SK-N-SH (cell line): ENCODE results near the gene PRKACA. TPM values are rescaled to one million over a fixed set of nuclear protein-coding genes. Genes with fewer than 3 reads are reported as not detected.

ENCODE experiments used
- CTCF ChIA-PET: fragments of 300-600, 350-600 bp; formaldehyde crosslinking; extraction: SDS; loops from one replicate; lab custom pipeline; 2021; lab: Yijun Ruan, JAX
- POLR2A ChIA-PET: fragments of 350-600 bp; sonication (Branson Sonifier 250); formaldehyde crosslinking; extraction: SDS; loops from one replicate; lab custom pipeline; 2020; ENCODE audit warnings: antibody characterized with exemption, inconsistent platforms; lab: Yijun Ruan, JAX
- DNase-seq: peaks from one replicate; pipeline ENCODE4 v3.0.0; 2012
- H2AFZ ChIP-seq: fragments of 200-600 bp; sonication (generic); 2 replicates; pipeline ENCODE4 v1.8.1; 2016; ENCODE audit warnings: antibody characterized with exemption, mild to moderate bottlenecking, low read depth
- H3F3A ChIP-seq: fragments of 200-600 bp; sonication (generic); replicated peaks from 2 replicates; pipeline ENCODE3; 2016; ENCODE audit warnings: antibody characterized with exemption, mild to moderate bottlenecking; ENCODE audit not compliant: insufficient read depth
- H3K27ac ChIP-seq, 2 experiments: fragments of 200-500 bp in 1 of 2; fragments of 200-600 bp in 1 of 2; sonication (Bioruptor generic) in 1 of 2; sonication (generic), shearing (Covaris generic) in 1 of 2; 2 replicates each; pipeline versions ENCODE4 v1.5.1 to v1.6.1; 2014 to 2016; ENCODE audit warnings: low read depth in 2 of 2, inconsistent platforms in 1 of 2, low read length in 1 of 2, mild to moderate bottlenecking in 1 of 2, mixed read lengths in 1 of 2
- H3K27me3 ChIP-seq: fragments of 200-600 bp; sonication (generic), shearing (Covaris generic); 2 replicates; pipeline ENCODE4 v1.6.1; 2016; ENCODE audit warnings: mixed run types; ENCODE audit not compliant: insufficient read depth
- H3K36me3 ChIP-seq, 2 experiments: fragments of 200-500 bp in 1 of 2; fragments of 200-600 bp in 1 of 2; sonication (Bioruptor generic) in 1 of 2; sonication (generic) in 1 of 2; replicated peaks in 1 of 2; 2 replicates each; pipeline versions ENCODE3 to v1.5.1; 2014 to 2016; ENCODE audit warnings: low read length in 1 of 2, mild to moderate bottlenecking in 1 of 2; ENCODE audit not compliant: insufficient read depth in 2 of 2, control insufficient read depth in 1 of 2
- H3K4me1 ChIP-seq, 2 experiments: fragments of 200-500 bp in 1 of 2; fragments of 200-600 bp in 1 of 2; sonication (Bioruptor generic) in 1 of 2; sonication (generic), shearing (Covaris generic) in 1 of 2; 2 replicates each; pipeline versions ENCODE4 v1.5.1 to v1.6.1; 2014 to 2016; ENCODE audit warnings: low read depth in 1 of 2, low read length in 1 of 2, mixed run types in 1 of 2; ENCODE audit not compliant: insufficient read depth in 2 of 2, control insufficient read depth in 1 of 2
- H3K4me2 ChIP-seq: fragments of 200-600 bp; sonication (generic), shearing (Covaris generic); 2 replicates; pipeline ENCODE4 v1.6.1; 2017; ENCODE audit warnings: mixed run types
- H3K4me3 ChIP-seq, 2 experiments: fragments of 200-500 bp in 1 of 2; fragments of 200-600 bp in 1 of 2; sonication (Bioruptor generic) in 1 of 2; sonication (generic), shearing (Covaris generic) in 1 of 2; 2 replicates each; pipeline versions ENCODE4 v1.5.1 to v1.8.1; 2014 to 2016; ENCODE audit warnings: low read depth in 2 of 2, inconsistent platforms in 1 of 2, low read length in 1 of 2, mild to moderate bottlenecking in 1 of 2, mixed read lengths in 1 of 2, moderate library complexity in 1 of 2
- H3K79me2 ChIP-seq: fragments of 200-600 bp; sonication (generic); 2 replicates; pipeline ENCODE4 v1.8.1; 2017; ENCODE audit warnings: mild to moderate bottlenecking; ENCODE audit not compliant: insufficient read depth
- H3K9ac ChIP-seq: fragments of 200-600 bp; sonication (generic); 2 replicates; pipeline ENCODE4 v1.6.1; 2017; ENCODE audit warnings: mixed run types
- H3K9me2 ChIP-seq: fragments of 200-600 bp; sonication (generic); 2 replicates; pipeline ENCODE4 v1.6.1; 2017; ENCODE audit warnings: mixed run types
- H3K9me3 ChIP-seq: fragments of 200-600 bp; sonication (generic); 2 replicates; pipeline ENCODE4 v1.6.1; 2017; ENCODE audit warnings: mixed run types, mild to moderate bottlenecking, moderate library complexity
- H4K20me1 ChIP-seq: fragments of 200-600 bp; sonication (generic); 2 replicates; pipeline ENCODE4 v1.6.1; 2017; ENCODE audit warnings: mild to moderate bottlenecking, mixed run types; ENCODE audit not compliant: insufficient read depth
- CHD2 ChIP-seq: fragments of 150-350 bp; IDR thresholded peaks from 2 replicates; pipeline ENCODE4 v1.6.1; 2018; ENCODE audit warnings: low read length; ENCODE audit not compliant: partially characterized antibody
- ELF1 ChIP-seq: IDR thresholded peaks from 2 replicates; pipeline ENCODE4 v1.4.0; 2012
- FOXM1 ChIP-seq: IDR thresholded peaks from 2 replicates; pipeline ENCODE4 v1.4.0; 2012; ENCODE audit warnings: low read depth, mild to moderate bottlenecking
- MXI1 ChIP-seq: IDR thresholded peaks from 2 replicates; pipeline ENCODE4 v1.6.1; 2012; ENCODE audit warnings: mild to moderate bottlenecking, low read depth, low read length, improper control_type of control experiment
- TCF12 ChIP-seq: IDR thresholded peaks from 2 replicates; pipeline ENCODE4 v1.4.0; 2012
- WGBS: methylation state at CpG from one replicate; pipeline ENCODE4 v1.1.6; 2017; ENCODE audit warnings: low lambda C conversion rate; 5-methylcytosine and 5-hydroxymethylcytosine counted together
- polyA plus RNA-seq, 3 experiments: library from polyadenylated mRNA; depleted of rRNA; stranded (reverse); fragments of >200 nt; gene quantifications; 2 replicates each; pipeline ENCODE4 v1.2.3, GENCODE V29; 2012
- TF ChIP-seq, protein P1 (sequence below): IDR thresholded peaks from 2 replicates; pipeline ENCODE4 v1.4.0; 2012; ENCODE audit warnings: low read depth
- TF ChIP-seq, protein P2 (sequence below): fragments of 200-600 bp; sonication (generic); IDR thresholded peaks from 2 replicates; pipeline ENCODE4 v1.6.1; 2017; ENCODE audit warnings: antibody characterized with exemption, mild to moderate bottlenecking, moderate library complexity
- TF ChIP-seq, protein P3 (sequence below): IDR thresholded peaks from 2 replicates; pipeline ENCODE4; 2012

The PRKACA gene
- polyA plus RNA-seq, 1 of the 3 experiments (the other 2 are of a cell fraction), result 48.4 TPM

DNA sequence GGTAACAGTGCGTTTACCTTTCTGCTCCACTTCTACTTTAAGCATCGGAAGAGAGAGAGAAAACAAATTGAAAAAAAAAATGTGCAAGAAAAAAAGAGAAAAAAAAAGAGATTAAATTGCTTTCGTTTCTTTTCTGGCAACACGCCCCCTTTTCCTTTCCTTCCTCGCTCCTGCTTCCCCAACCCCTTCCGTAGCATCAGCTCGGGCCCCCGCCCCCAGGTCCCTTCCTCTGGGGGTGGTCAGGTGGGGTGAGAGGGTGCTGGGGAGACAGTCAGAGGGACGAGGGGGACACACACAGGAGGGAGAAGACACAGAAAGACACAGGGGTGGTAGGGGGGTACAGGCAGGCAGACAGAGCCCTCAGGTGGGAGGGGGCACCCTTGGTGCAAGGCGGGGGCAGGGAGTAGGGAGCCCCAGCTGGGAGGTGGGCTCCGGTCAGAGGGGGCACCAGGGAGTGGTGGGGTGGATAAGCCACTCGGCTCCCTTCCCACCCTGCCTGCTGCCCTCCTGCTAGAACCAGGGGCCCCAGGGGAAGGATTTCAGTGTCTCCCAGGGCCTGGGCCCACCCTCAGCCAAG is 49.5 kb upstream of the PRKACA start:
- WGBS, result 82% methylated on average over 9 of the region's 12 CpGs
- H3K9ac ChIP-seq, result no peak overlapping the region
- no peaks in the 10 kb centered on the region for H4K20me1 ChIP-seq
- no peaks in the 10 kb centered on the region for H3K27me3 ChIP-seq
- no peaks in the 10 kb centered on the region for H3K9me2 ChIP-seq
- H3K4me3 ChIP-seq, result no peak overlapping the region
- H3K4me1 ChIP-seq, result peaks cover 0 to 18% of the 10 kb centered on the region in 2 experiments; a peak in 2 of 4 replicates
- H3K4me2 ChIP-seq, result no peak overlapping the region
- H3K9me3 ChIP-seq, result no peaks in the 10 kb centered on the region
- H2AFZ ChIP-seq, result no peak overlapping the region
- TF ChIP-seq, protein P1, sequence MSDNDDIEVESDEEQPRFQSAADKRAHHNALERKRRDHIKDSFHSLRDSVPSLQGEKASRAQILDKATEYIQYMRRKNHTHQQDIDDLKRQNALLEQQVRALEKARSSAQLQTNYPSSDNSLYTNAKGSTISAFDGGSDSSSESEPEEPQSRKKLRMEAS, result no peak
- TF ChIP-seq CHD2, result no peak
- no peak for TF ChIP-seq TCF12
- TF ChIP-seq, protein P2, sequence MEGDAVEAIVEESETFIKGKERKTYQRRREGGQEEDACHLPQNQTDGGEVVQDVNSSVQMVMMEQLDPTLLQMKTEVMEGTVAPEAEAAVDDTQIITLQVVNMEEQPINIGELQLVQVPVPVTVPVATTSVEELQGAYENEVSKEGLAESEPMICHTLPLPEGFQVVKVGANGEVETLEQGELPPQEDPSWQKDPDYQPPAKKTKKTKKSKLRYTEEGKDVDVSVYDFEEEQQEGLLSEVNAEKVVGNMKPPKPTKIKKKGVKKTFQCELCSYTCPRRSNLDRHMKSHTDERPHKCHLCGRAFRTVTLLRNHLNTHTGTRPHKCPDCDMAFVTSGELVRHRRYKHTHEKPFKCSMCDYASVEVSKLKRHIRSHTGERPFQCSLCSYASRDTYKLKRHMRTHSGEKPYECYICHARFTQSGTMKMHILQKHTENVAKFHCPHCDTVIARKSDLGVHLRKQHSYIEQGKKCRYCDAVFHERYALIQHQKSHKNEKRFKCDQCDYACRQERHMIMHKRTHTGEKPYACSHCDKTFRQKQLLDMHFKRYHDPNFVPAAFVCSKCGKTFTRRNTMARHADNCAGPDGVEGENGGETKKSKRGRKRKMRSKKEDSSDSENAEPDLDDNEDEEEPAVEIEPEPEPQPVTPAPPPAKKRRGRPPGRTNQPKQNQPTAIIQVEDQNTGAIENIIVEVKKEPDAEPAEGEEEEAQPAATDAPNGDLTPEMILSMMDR, result no peak
- no peak for TF ChIP-seq ELF1
- TF ChIP-seq, protein P3, sequence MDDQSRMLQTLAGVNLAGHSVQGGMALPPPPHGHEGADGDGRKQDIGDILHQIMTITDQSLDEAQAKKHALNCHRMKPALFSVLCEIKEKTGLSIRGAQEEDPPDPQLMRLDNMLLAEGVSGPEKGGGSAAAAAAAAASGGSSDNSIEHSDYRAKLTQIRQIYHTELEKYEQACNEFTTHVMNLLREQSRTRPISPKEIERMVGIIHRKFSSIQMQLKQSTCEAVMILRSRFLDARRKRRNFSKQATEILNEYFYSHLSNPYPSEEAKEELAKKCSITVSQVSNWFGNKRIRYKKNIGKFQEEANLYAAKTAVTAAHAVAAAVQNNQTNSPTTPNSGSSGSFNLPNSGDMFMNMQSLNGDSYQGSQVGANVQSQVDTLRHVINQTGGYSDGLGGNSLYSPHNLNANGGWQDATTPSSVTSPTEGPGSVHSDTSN, result no peak
- no peak for TF ChIP-seq MXI1
- no peak for TF ChIP-seq FOXM1
- H3K79me2 ChIP-seq, result no peaks in the 10 kb centered on the region
- ChIA-PET CTCF (interaction anchor here (0.7 to 1.0 kb wide), 2 partner anchors 20 to 182 kb away, joined by 3 to 4 read pairs; no protein-coding TSS in a partner anchor), POLR2A (no interaction called here)
- H3K27ac ChIP-seq, result no peak overlapping the region
- DNase-seq, result no peak
- H3F3A ChIP-seq, result no peaks in the 10 kb centered on the region
- H3K36me3 ChIP-seq, result peaks cover 0 to 12% of the 10 kb centered on the region in 2 experiments

DNA sequence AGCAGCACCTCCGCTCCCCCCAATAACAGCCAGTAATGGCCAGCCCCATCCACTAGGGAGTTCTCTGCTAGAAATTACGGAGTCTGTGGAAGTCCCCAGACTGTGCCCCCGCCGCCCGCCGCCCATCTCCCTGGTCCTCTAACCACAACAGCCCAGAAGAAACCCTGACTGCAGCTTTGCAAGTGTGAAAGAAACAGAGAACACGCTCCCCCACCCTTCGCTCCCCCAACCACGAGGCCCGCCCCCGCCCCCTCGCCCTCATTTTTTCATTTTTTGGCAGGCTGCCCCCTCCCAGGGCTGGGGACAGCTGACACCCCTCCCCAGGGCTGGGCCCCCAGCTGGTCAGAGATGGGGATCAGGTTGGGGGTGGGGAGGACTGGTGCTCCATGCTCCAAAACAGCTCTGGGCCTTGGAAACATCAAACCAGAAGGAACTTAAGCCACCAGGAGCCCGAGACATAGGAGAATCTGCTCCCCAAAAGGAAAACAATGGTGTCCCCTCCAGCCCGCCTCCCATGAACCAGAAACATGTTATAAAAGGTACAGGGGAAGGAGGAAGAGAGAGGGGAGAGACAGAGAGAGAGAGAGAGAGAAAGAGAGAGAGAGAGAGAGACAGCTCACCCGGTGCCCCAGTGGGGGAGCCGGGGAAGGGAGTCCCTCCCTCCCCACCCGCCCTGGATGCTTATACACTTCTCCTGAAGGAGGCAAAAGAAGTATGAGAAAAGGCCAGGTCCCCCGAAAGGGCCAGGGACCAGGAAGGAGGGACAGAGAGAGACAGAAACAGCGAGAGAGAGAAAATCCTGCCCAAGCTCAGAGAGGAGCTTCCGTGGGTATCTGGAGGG is 48.6 kb upstream of the PRKACA start:
- CTCF ChIA-PET, result interaction anchor here (1.0 kb wide), 2 partner anchors 19 to 182 kb away, joined by 3 to 5 read pairs; no protein-coding TSS in a partner anchor
- no peaks in the 10 kb centered on the region for H4K20me1 ChIP-seq
- no peak overlapping the region for H2AFZ ChIP-seq
- 94% methylated on average over 19 of the region's 20 CpGs for WGBS
- TF ChIP-seq, protein P3, result no peak
- POLR2A ChIA-PET, result interaction anchor here (0.6 kb wide), 1 partner anchor 1440 kb away, joined by 6 read pairs; no protein-coding TSS in a partner anchor
- no peaks in the 10 kb centered on the region for H3K9me2 ChIP-seq
- no peaks in the 10 kb centered on the region for H3K9me3 ChIP-seq
- peaks cover 0 to 12% of the 10 kb centered on the region in 2 experiments for H3K36me3 ChIP-seq
- no peak overlapping the region for H3K4me2 ChIP-seq
- H3K27me3 ChIP-seq, result no peaks in the 10 kb centered on the region
- peak; percentile 36 for DNase-seq
- no peaks in the 10 kb centered on the region for H3K79me2 ChIP-seq
- peaks cover 0 to 18% of the 10 kb centered on the region in 2 experiments; a peak in 2 of 4 replicates for H3K4me1 ChIP-seq
- no peaks in the 10 kb centered on the region for H3F3A ChIP-seq
- H3K27ac ChIP-seq, result no peak overlapping the region
- no peak overlapping the region for H3K4me3 ChIP-seq
- H3K9ac ChIP-seq, result no peak overlapping the region
